ENCODE results near the gene NCKIPSD. TPM values are rescaled to one million over a fixed set of nuclear protein-coding genes. Genes with fewer than 3 reads are reported as not detected.

The NCKIPSD gene
- total RNA-seq, 5 donors from 2014 or later (not counting 1 experiment from before 2014, with no cell fraction given) = 17.4 to 23.4 (median 20.4) TPM

- H3K36me3 ChIP-seq (ENCODE audit: control insufficient read depth in 2 of 2, extremely low read depth in 1 of 2, insufficient read depth in 1 of 2, low read length in 1 of 2) = peaks cover 0 to 6% of the 10 kb centered on the region in 2 donors
- no peak for DNase-seq
- Mint-ChIP-seq H3K9me3 (no peaks in the 10 kb centered on the region), H3K27ac (no peak overlapping the region), H3K4me1 (peaks cover 18 to 25% (median 23%) of the 10 kb centered on the region in 3 donors), H3K4me3 (peak overlapping the region; percentile 50 to 85 (median 57)), H3K36me3 (peaks cover 3% of the 10 kb centered on the region), H3K27me3 (no peaks in the 10 kb centered on the region)
- no peak overlapping the region for H3K4me3 ChIP-seq (ENCODE audit: control insufficient read depth in 1 of 2, extremely low read depth in 1 of 2, low read length in 1 of 2)
- no peak overlapping the region for H3K27ac ChIP-seq (ENCODE audit: low read length)
- peaks cover 0 to 15% of the 10 kb centered on the region in 2 experiments for H3K27me3 ChIP-seq (replicated peaks in 1 of 2; ENCODE audit: control insufficient read depth in 2 of 2, extremely low read depth in 1 of 2, insufficient read depth in 2 of 2, low read length in 1 of 2)
- ATAC-seq (replicated peaks in 1 of 4) = no peak
- POLR2A ChIA-PET = interaction anchor here in 1 of 2 donors (0.6 kb wide), 1 partner anchor 489 kb away, joined by 3 read pairs; no protein-coding TSS in a partner anchor
- CTCF ChIA-PET = no interaction called here
- H3K4me1 ChIP-seq (ENCODE audit: control insufficient read depth in 1 of 2, extremely low read depth in 1 of 2, insufficient read depth in 2 of 2, low read length in 2 of 2) = peaks cover 4 to 30% of the 10 kb centered on the region in 2 experiments
- no peaks in the 10 kb centered on the region for H3K9me3 ChIP-seq
- 93% methylated on average over 5 of the region's 6 CpGs for WGBS (ENCODE audit: insufficient coverage)
Measured at GRCh38 chr3:48637305-48637704, 48.4 kb downstream of the NCKIPSD start.

DNA sequence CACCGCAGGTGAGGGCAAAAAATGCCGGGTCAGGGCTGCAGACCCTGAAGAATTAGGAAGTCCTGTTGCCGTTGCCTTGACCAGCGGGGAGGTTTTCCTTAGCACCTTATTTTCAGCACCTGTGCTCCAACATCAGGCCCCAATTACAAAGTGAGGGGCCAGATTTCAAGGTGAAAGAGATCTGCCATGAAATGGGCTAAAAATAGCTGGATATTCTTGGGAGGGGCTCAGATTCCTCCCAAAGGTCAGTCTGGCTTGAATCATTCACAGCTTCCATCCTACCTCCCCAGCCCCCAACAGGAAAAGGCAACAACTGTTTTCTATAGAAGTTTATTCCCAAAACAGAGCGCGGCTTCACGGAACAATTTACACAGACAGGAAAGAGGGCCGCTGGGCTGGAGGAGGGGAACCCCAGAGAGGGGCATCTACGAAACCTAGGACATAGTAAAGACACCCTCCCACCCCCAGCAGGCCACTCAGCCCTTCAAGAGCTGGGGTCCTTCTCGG lies 49.5 kb downstream of the NCKIPSD start:
- no peaks in the 10 kb centered on the region for H3K9me3 ChIP-seq
- H3K27ac ChIP-seq (ENCODE audit: low read length) = no peak overlapping the region
- Mint-ChIP-seq H3K4me1 (peaks cover 18 to 25% (median 23%) of the 10 kb centered on the region in 3 donors), H3K27ac (no peak overlapping the region), H3K36me3 (peaks cover 3% of the 10 kb centered on the region), H3K9me3 (no peaks in the 10 kb centered on the region), H3K4me3 (peak overlapping the region; percentile 85 to 88 (median 88)), H3K27me3 (no peaks in the 10 kb centered on the region)
- H3K36me3 ChIP-seq (ENCODE audit: control insufficient read depth in 2 of 2, extremely low read depth in 1 of 2, insufficient read depth in 1 of 2, low read length in 1 of 2) = peaks cover under 1 to 6% of the 10 kb centered on the region in 2 donors
- CTCF ChIA-PET = interaction anchor here in 1 of 2 donors (0.5 to 1.1 kb wide), 3 partner anchors 25 to 50 kb away, joined by 3 to 6 read pairs (median 4); partner anchors contain the start of gene NCKIPSD
- POLR2A ChIA-PET = interaction anchor here in 1 of 2 donors (0.6 kb wide), 1 partner anchor 303 kb away, joined by 3 read pairs; no protein-coding TSS in a partner anchor
- peak overlapping the region; percentile 79 to 90 for H3K4me3 ChIP-seq (ENCODE audit: control insufficient read depth in 1 of 2, extremely low read depth in 1 of 2, low read length in 1 of 2)
- ATAC-seq (replicated peaks in 1 of 4) (no peak), DNase-seq (no peak)
- WGBS (ENCODE audit: insufficient coverage) = 0% methylated on average over 1 of the region's 10 CpGs
- H3K27me3 ChIP-seq (replicated peaks in 1 of 2; ENCODE audit: control insufficient read depth in 2 of 2, extremely low read depth in 1 of 2, insufficient read depth in 2 of 2, low read length in 1 of 2) = peaks cover 0 to 11% of the 10 kb centered on the region in 2 experiments
- H3K4me1 ChIP-seq (ENCODE audit: control insufficient read depth in 1 of 2, extremely low read depth in 1 of 2, insufficient read depth in 2 of 2, low read length in 2 of 2) = peaks cover 4 to 32% of the 10 kb centered on the region in 2 experiments

DNA sequence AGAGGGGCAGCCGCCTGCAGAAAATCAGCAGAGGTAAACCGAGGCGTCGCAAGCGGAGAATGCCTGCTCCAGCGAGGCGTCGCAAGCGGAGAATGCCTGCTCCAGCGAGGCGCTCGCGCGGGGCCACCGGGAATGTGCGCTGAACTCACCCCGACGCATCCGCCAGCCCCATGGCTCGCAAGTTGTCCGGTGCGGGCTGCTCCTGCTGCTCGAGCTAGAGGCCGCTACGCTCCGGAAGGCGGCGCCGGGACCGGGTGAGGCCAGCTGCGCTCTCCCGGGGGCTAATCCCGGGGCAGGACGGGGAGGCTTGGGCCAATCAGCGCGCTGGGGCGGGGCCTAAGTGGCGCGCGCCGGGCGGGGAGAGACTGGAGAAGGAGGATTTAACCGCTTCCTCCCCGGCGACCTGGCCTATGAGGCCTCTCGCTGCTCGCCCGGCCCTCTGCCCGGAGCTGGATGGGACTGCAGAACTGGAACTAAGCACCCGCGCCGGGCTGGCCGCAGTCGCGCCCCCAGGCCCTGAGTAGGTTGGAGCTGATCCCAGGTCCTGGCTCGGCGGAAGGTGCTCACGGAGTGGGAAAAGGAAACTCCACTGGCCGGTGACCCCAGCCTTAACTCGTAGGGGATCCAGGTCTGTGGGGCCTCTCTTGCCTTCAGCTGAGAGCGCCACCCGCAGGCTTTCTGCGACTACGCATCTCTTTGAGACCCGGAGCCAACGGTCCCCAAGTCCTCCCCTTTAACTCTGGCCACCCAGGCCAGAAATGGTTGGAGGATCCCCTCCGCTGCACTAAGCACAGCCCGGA lies 50.3 kb downstream of the NCKIPSD start, which contains the start of gene SLC26A6:
Gene SLC26A6, minus strand, starts transcription at position 240 of the 800 bp plus-strand sequence. Its CDS starts 68 bp downstream, at position 172.
- H3K4me3 ChIP-seq (ENCODE audit: control insufficient read depth in 1 of 2, extremely low read depth in 1 of 2, low read length in 1 of 2) = peak within 1 kb of the TSS; percentile 79 to 90
- WGBS (ENCODE audit: insufficient coverage) = under 1% methylated on average over 62 of the region's 68 CpGs

GRCh38 chr3:48634661-48635221 lies 51.0 kb downstream of the NCKIPSD start:
- peaks cover 18 to 25% (median 23%) of the 10 kb centered on the region in 3 donors for H3K4me1 Mint-ChIP-seq
- H3K36me3 ChIP-seq (ENCODE audit: control insufficient read depth in 2 of 2, extremely low read depth in 1 of 2, insufficient read depth in 1 of 2, low read length in 1 of 2) = peaks cover 2 to 15% of the 10 kb centered on the region in 2 donors
- POLR2A ChIA-PET = no interaction called here
- H3K27me3 Mint-ChIP-seq = no peaks in the 10 kb centered on the region
- H3K9me3 ChIP-seq = no peaks in the 10 kb centered on the region
- peak; percentile 19 to 38 (median 30) for ATAC-seq (replicated peaks in 1 of 4)
- H3K27ac ChIP-seq (ENCODE audit: low read length) = no peak overlapping the region
- H3K4me3 Mint-ChIP-seq = peak overlapping the region; percentile 85 to 88 (median 88)
- peaks cover 0 to 5% of the 10 kb centered on the region in 2 experiments for H3K27me3 ChIP-seq (replicated peaks in 1 of 2; ENCODE audit: control insufficient read depth in 2 of 2, extremely low read depth in 1 of 2, insufficient read depth in 2 of 2, low read length in 1 of 2)
- H3K27ac Mint-ChIP-seq = no peak overlapping the region
- 1% methylated on average over 27 of the region's 30 CpGs for WGBS (ENCODE audit: insufficient coverage)
- H3K4me3 ChIP-seq (ENCODE audit: control insufficient read depth in 1 of 2, extremely low read depth in 1 of 2, low read length in 1 of 2) = peak overlapping the region; percentile 79 to 90
- H3K9me3 Mint-ChIP-seq = no peaks in the 10 kb centered on the region
- CTCF ChIA-PET = interaction anchor here in 1 of 2 donors (0.5 kb wide), 1 partner anchor 21 kb away, joined by 6 read pairs; no protein-coding TSS in a partner anchor
- peaks cover 4 to 32% of the 10 kb centered on the region in 2 experiments for H3K4me1 ChIP-seq (ENCODE audit: control insufficient read depth in 1 of 2, extremely low read depth in 1 of 2, insufficient read depth in 2 of 2, low read length in 2 of 2)
- peak in 17 of 35 experiments; percentile 7 to 51 (median 17) for DNase-seq
- peaks cover 7% of the 10 kb centered on the region for H3K36me3 Mint-ChIP-seq

More for the DNA sequence above, 50.3 kb downstream of the NCKIPSD start, which contains the start of gene SLC26A6:
- H3K27ac Mint-ChIP-seq = peak within 1 kb of the TSS; percentile 73 to 80
- H3K4me1 ChIP-seq (ENCODE audit: control insufficient read depth in 1 of 2, extremely low read depth in 1 of 2, insufficient read depth in 2 of 2, low read length in 2 of 2) = peaks cover 4 to 32% of the 10 kb centered on the region in 2 experiments
- peak within 1 kb of the TSS; percentile 34 for H3K27ac ChIP-seq (ENCODE audit: low read length)
- peaks cover 3% of the 10 kb centered on the region for H3K36me3 Mint-ChIP-seq
- ATAC-seq (replicated peaks in 1 of 4) (peak; percentile 99), DNase-seq (peak; percentile 78 to 95 (median 87))
- H3K9me3 Mint-ChIP-seq = no peaks in the 10 kb centered on the region
- H3K4me3 Mint-ChIP-seq = peak within 1 kb of the TSS; percentile 85 to 88 (median 88)
- ChIA-PET POLR2A (interaction anchor here in 1 of 2 donors (0.6 kb wide), 1 partner anchor 304 kb away, joined by 3 read pairs; no protein-coding TSS in a partner anchor), CTCF (interaction anchor here in 1 of 2 donors (0.6 to 1.1 kb wide), 2 partner anchors 29 to 51 kb away, joined by 3 to 6 read pairs; partner anchors contain the start of gene NCKIPSD)
- peaks cover 18 to 25% (median 23%) of the 10 kb centered on the region in 3 donors for H3K4me1 Mint-ChIP-seq
- H3K27me3 Mint-ChIP-seq = no peaks in the 10 kb centered on the region
- H3K36me3 ChIP-seq (ENCODE audit: control insufficient read depth in 2 of 2, extremely low read depth in 1 of 2, insufficient read depth in 1 of 2, low read length in 1 of 2) = peaks cover 2 to 11% of the 10 kb centered on the region in 2 donors
- peaks cover 0 to 7% of the 10 kb centered on the region in 2 experiments for H3K27me3 ChIP-seq (replicated peaks in 1 of 2; ENCODE audit: control insufficient read depth in 2 of 2, extremely low read depth in 1 of 2, insufficient read depth in 2 of 2, low read length in 1 of 2)
- no peaks in the 10 kb centered on the region for H3K9me3 ChIP-seq

DNA sequence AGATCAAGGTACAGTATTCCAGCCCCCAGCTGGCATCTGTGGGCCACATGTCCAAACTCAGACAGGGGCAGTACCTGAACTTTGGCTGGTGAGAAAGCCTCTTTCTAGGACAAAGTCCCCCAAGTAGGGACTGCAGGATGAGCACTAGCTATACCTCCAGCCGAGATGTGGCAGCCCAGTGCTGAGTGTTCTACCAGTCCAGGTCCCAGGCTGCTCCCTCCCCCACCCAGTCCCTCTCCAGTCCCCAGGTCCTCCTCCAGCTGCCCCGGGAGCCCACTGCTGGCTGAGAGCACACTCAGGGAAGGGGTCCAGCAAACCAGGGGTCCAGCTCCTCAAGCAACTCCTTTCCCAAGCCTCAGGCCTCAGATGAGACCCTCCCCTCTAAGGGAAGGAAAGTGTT lies 52.0 kb downstream of the NCKIPSD start:
- whole genome bisulfite sequencing (ENCODE audit: insufficient coverage) = 75% methylated on average over 2 of the region's 2 CpGs
- POLR2A ChIA-PET = no interaction called here
- peaks cover 15% of the 10 kb centered on the region for H3K36me3 Mint-ChIP-seq

More for the DNA sequence above, 52.0 kb downstream of the NCKIPSD start:
- Histone ChIP-seq H3K27me3 (replicated peaks in 1 of 2; ENCODE audit: control insufficient read depth in 2 of 2, extremely low read depth in 1 of 2, insufficient read depth in 2 of 2, low read length in 1 of 2) (peaks cover 0 to 3% of the 10 kb centered on the region in 2 experiments), H3K27ac (ENCODE audit: low read length) (no peak overlapping the region), H3K4me1 (ENCODE audit: control insufficient read depth in 1 of 2, extremely low read depth in 1 of 2, insufficient read depth in 2 of 2, low read length in 2 of 2) (peaks cover 4 to 32% of the 10 kb centered on the region in 2 experiments), H3K4me3 (ENCODE audit: control insufficient read depth in 1 of 2, extremely low read depth in 1 of 2, low read length in 1 of 2) (no peak overlapping the region), H3K9me3 (no peaks in the 10 kb centered on the region), H3K36me3 (ENCODE audit: control insufficient read depth in 2 of 2, extremely low read depth in 1 of 2, insufficient read depth in 1 of 2, low read length in 1 of 2) (peaks cover 7 to 17% of the 10 kb centered on the region in 2 donors)
- H3K4me3 Mint-ChIP-seq = peak overlapping the region in 2 of 3 donors; percentile 85 to 88
- H3K9me3 Mint-ChIP-seq = no peaks in the 10 kb centered on the region
- ATAC-seq (replicated peaks in 1 of 4) (no peak), DNase-seq (no peak)
- H3K4me1 Mint-ChIP-seq = peaks cover 13 to 25% (median 23%) of the 10 kb centered on the region in 3 donors
- CTCF ChIA-PET = interaction anchor here in 1 of 2 donors (0.5 kb wide), 1 partner anchor 21 kb away, joined by 4 read pairs; no protein-coding TSS in a partner anchor
- H3K27me3 Mint-ChIP-seq = no peaks in the 10 kb centered on the region
- no peak overlapping the region for H3K27ac Mint-ChIP-seq

Measured in T-cell (primary cell).